HEK293 (cell line): ENCODE results near the gene GBA3.

ENCODE experiments used
- CTCF ChIA-PET: fragments of 350-600 bp; formaldehyde crosslinking; extraction: SDS; loops from one replicate; lab custom pipeline; 2021; ENCODE audit warnings: antibody characterized with exemption; lab: Yijun Ruan, JAX
- POLR2A ChIA-PET: fragments of 300-600 bp; formaldehyde crosslinking; extraction: SDS; loops from one replicate; lab custom pipeline; 2020; ENCODE audit warnings: antibody characterized with exemption, inconsistent platforms; lab: Yijun Ruan, JAX
- H3K27ac ChIP-seq: fragments of 200-500 bp; sonication (Bioruptor generic); 2 replicates; pipeline ENCODE4 v1.5.1; 2014; ENCODE audit warnings: low read depth, low read length, control low read depth, inconsistent platforms; ENCODE audit errors: extremely low read depth
- H3K36me3 ChIP-seq, 2 experiments: fragments of 200-500 bp in 1 of 2; sonication (Bioruptor generic) in 1 of 2; 1 replicate in 1 of 2; 2 replicates in 1 of 2; pipeline ENCODE4 v1.5.1; 2014 to 2017; ENCODE audit warnings: inconsistent platforms in 2 of 2, low read length in 2 of 2; ENCODE audit not compliant: control insufficient read depth in 2 of 2, insufficient read depth in 1 of 2
- H3K4me1 ChIP-seq: fragments of 200-500 bp; sonication (Bioruptor generic); 2 replicates; pipeline ENCODE4 v1.5.1; 2014; ENCODE audit warnings: mild to moderate bottlenecking, low read length, inconsistent platforms; ENCODE audit not compliant: control insufficient read depth, insufficient read depth
- H3K4me3 ChIP-seq: 2 replicates; pipeline ENCODE4 v1.5.1; 2011; ENCODE audit warnings: low read depth, mild to moderate bottlenecking, control low read depth, low read length, moderate library complexity
- H3K9me3 ChIP-seq: fragments of 200-500 bp; sonication (Bioruptor generic); 2 replicates; pipeline ENCODE4 v1.5.1; 2014; ENCODE audit warnings: low read depth, low read length, inconsistent platforms; ENCODE audit not compliant: control insufficient read depth, insufficient read depth
- ELK4 ChIP-seq: IDR thresholded peaks from 2 replicates; pipeline ENCODE4 v1.6.1; 2011; ENCODE audit warnings: mild to moderate bottlenecking, low read depth, low read length, borderline replicate concordance
- HOXC10 ChIP-seq: sonication (generic); formaldehyde crosslinking; IDR thresholded peaks from 2 replicates; pipeline ENCODE4 v1.8.1; 2023; ENCODE audit warnings: mild to moderate bottlenecking, missing genetic modification reagents
- KLF8 ChIP-seq: fragments of 450-650 bp; formaldehyde crosslinking; IDR thresholded peaks from 2 replicates; pipeline ENCODE4 v1.5.1; 2016; ENCODE audit warnings: missing biosample characterization, missing genetic modification characterization
- ZBTB1 ChIP-seq: fragments of 450-650 bp; formaldehyde crosslinking; IDR thresholded peaks from 2 replicates; pipeline ENCODE4 v1.5.1; 2016; ENCODE audit warnings: missing biosample characterization, missing genetic modification characterization
- ZBTB10 ChIP-seq: fragments of 450-650 bp; formaldehyde crosslinking; IDR thresholded peaks from 2 replicates; pipeline ENCODE4 v1.5.1; 2016; ENCODE audit warnings: missing biosample characterization, missing genetic modification characterization
- ZBTB11 ChIP-seq: fragments of 450-650 bp; formaldehyde crosslinking; conservative IDR thresholded peaks from 2 replicates; pipeline ENCODE4 v1.5.1; 2016; ENCODE audit warnings: low read depth, missing biosample characterization, missing genetic modification characterization
- ZBTB20 ChIP-seq: fragments of 450-650 bp; formaldehyde crosslinking; IDR thresholded peaks from 2 replicates; pipeline ENCODE4 v1.5.1; 2016; ENCODE audit warnings: missing biosample characterization, missing genetic modification characterization
- ZEB2 ChIP-seq: fragments of 450-650 bp; formaldehyde crosslinking; IDR thresholded peaks from 2 replicates; pipeline ENCODE4 v1.5.1; 2016; ENCODE audit warnings: missing biosample characterization, missing genetic modification characterization
- ZNF157 ChIP-seq: fragments of 450-650 bp; formaldehyde crosslinking; IDR thresholded peaks from 2 replicates; pipeline ENCODE4 v1.5.1; 2016; ENCODE audit warnings: missing biosample characterization, missing genetic modification characterization
- ZNF184 ChIP-seq: fragments of 450-650 bp; IDR thresholded peaks from 2 replicates; pipeline ENCODE4 v1.5.1; 2018; ENCODE audit warnings: missing biosample characterization, mild to moderate bottlenecking, missing genetic modification characterization
- ZNF248 ChIP-seq: fragments of 450-650 bp; formaldehyde crosslinking; IDR thresholded peaks from 2 replicates; pipeline ENCODE4 v1.5.1; 2017; ENCODE audit warnings: missing biosample characterization, missing genetic modification characterization
- ZNF335 ChIP-seq: fragments of 450-650 bp; formaldehyde crosslinking; conservative IDR thresholded peaks from 2 replicates; pipeline ENCODE4 v1.5.1; 2016; ENCODE audit warnings: missing biosample characterization, missing genetic modification characterization
- ZNF362 ChIP-seq: fragments of 450-650 bp; formaldehyde crosslinking; IDR thresholded peaks from 2 replicates; pipeline ENCODE4 v1.5.1; 2016; ENCODE audit warnings: missing biosample characterization, missing genetic modification characterization
- ZNF670 ChIP-seq: fragments of 450-650 bp; formaldehyde crosslinking; IDR thresholded peaks from 2 replicates; pipeline ENCODE4 v1.5.1; 2016; ENCODE audit warnings: missing biosample characterization, missing genetic modification characterization, low read depth
- ZNF76 ChIP-seq: fragments of 450-650 bp; formaldehyde crosslinking; IDR thresholded peaks from 2 replicates; pipeline ENCODE4; 2016; ENCODE audit warnings: low read depth, missing biosample characterization, missing genetic modification characterization, borderline replicate concordance
- ZNF843 ChIP-seq: fragments of 450-650 bp; formaldehyde crosslinking; IDR thresholded peaks from 2 replicates; pipeline ENCODE4 v1.5.1; 2016; ENCODE audit warnings: missing biosample characterization, missing genetic modification characterization
- ZSCAN18 ChIP-seq: fragments of 450-650 bp; formaldehyde crosslinking; IDR thresholded peaks from 2 replicates; pipeline ENCODE4 v1.5.1; 2016; ENCODE audit warnings: missing biosample characterization, missing genetic modification characterization
- ZSCAN23 ChIP-seq: fragments of 450-650 bp; formaldehyde crosslinking; IDR thresholded peaks from 2 replicates; pipeline ENCODE4 v1.5.1; 2016; ENCODE audit warnings: missing biosample characterization, missing genetic modification characterization
- ZSCAN30 ChIP-seq: fragments of 450-650 bp; IDR thresholded peaks from 2 replicates; pipeline ENCODE4 v1.5.1; 2018; ENCODE audit warnings: missing biosample characterization, mild to moderate bottlenecking, missing genetic modification characterization, moderate library complexity
- ZXDB ChIP-seq: fragments of 450-650 bp; formaldehyde crosslinking; IDR thresholded peaks from 2 replicates; pipeline ENCODE4 v1.5.1; 2016; ENCODE audit warnings: missing biosample characterization, missing genetic modification characterization

GBA3 gene

GRCh38 chr4:22780797-22781196 lies 88.1 kb downstream of the GBA3 start:
- no peak overlapping the region for H3K27ac ChIP-seq
- no peaks in the 10 kb centered on the region for H3K36me3 ChIP-seq
- no peaks in the 10 kb centered on the region for H3K4me1 ChIP-seq
- no peak overlapping the region for H3K4me3 ChIP-seq
- CTCF ChIA-PET: no interaction called here
- TF ChIP-seq ELK4: no peak
- no peak for TF ChIP-seq ZEB2
- no peak for TF ChIP-seq ZNF843 (tag by site-specific recombination)
- TF ChIP-seq KLF8 (tag by site-specific recombination): no peak
- TF ChIP-seq ZXDB (tag by site-specific recombination): no peak
- TF ChIP-seq ZSCAN23: no peak
- TF ChIP-seq ZNF362 (tag by site-specific recombination): no peak
- no peak for TF ChIP-seq ZSCAN18 (tag by site-specific recombination)
- TF ChIP-seq ZNF248 (tag by site-specific recombination): no peak
- TF ChIP-seq ZSCAN30: no peak
- no peak for TF ChIP-seq ZNF76
- no peak for TF ChIP-seq ZBTB1
- TF ChIP-seq ZNF184 (tag by site-specific recombination): no peak
- no peak for TF ChIP-seq ZBTB11
- no peak for TF ChIP-seq ZNF335 (tag by site-specific recombination)
- TF ChIP-seq ZNF157 (tag by site-specific recombination): no peak
- no peak for TF ChIP-seq ZNF670 (tag by site-specific recombination)
- no peak for TF ChIP-seq ZBTB10 (tag by site-specific recombination)
- TF ChIP-seq ZBTB20 (tag by site-specific recombination): no peak
- TF ChIP-seq HOXC10 (CRISPR knock-in tag): no peak
- POLR2A ChIA-PET: no interaction called here
- H3K9me3 ChIP-seq: no peaks in the 10 kb centered on the region
